Ovary (tissue), 3 donors: Measurements from ENCODE around the gene TAF15.

Experiments used
- CTCF ChIP-seq, 3 donors: fragments of 450-650 bp in 2 of 3; fragments of 200-600 bp in 1 of 3; IDR thresholded peaks; one replicate each; pipeline versions ENCODE4 v1.5.1 to v1.8.0; 2016 to 2022; ENCODE audit warnings: antibody characterized with exemption in 3 of 3, mild to moderate bottlenecking in 1 of 3
- POLR2A ChIP-seq: fragments of 450-650 bp; IDR thresholded peaks from one replicate; pipeline ENCODE4 v1.6.1; 2017; ENCODE audit warnings: antibody characterized with exemption, mild to moderate bottlenecking, moderate library complexity
- donor health status: DM: no; HTN: no; CAD: no.

GRCh38 chr17:35796942-35797341, 12.3 kb upstream of the TAF15 start:
- no peak for TF ChIP-seq POLR2A
- no peak for TF ChIP-seq CTCF (IDR thresholded peaks at IDR 0.05)
